Endodermal cell (in vitro differentiated cells): ENCODE results near the gene CNTN6. TPM values are rescaled to one million over a fixed set of nuclear protein-coding genes. Genes with fewer than 3 reads are reported as not detected.

ENCODE experiments used
- DNase-seq: peaks from one replicate; pipeline ENCODE4 v3.0.0-alpha.2; 2017
- H3K27ac ChIP-seq: 2 replicates; pipeline ENCODE4 v1.5.1; 2013; ENCODE audit warnings: mild to moderate bottlenecking, low read depth, low read length, moderate library complexity
- H3K27me3 ChIP-seq: 2 replicates; pipeline ENCODE4 v1.6.1; 2013; ENCODE audit warnings: mild to moderate bottlenecking, low read length, moderate library complexity; ENCODE audit not compliant: insufficient read depth, control insufficient read depth, poor library complexity, severe bottlenecking
- H3K36me3 ChIP-seq: 2 replicates; pipeline ENCODE4 v1.7.0; 2013; ENCODE audit warnings: mild to moderate bottlenecking, low read length, moderate library complexity; ENCODE audit not compliant: control insufficient read depth, insufficient read depth
- H3K4me1 ChIP-seq: one replicate; pipeline ENCODE4 v1.7.0; 2013; ENCODE audit warnings: low read length; ENCODE audit not compliant: control insufficient read depth, insufficient read depth
- H3K4me3 ChIP-seq: 2 replicates; pipeline ENCODE4 v1.5.1; 2013; ENCODE audit warnings: mild to moderate bottlenecking, low read length, moderate library complexity
- H3K9ac ChIP-seq: 2 replicates; pipeline ENCODE4 v1.6.1; 2013; ENCODE audit warnings: mild to moderate bottlenecking, low read length, moderate library complexity; ENCODE audit not compliant: poor library complexity, severe bottlenecking; ENCODE audit errors: extremely low read depth
- H3K9me3 ChIP-seq: 2 replicates; pipeline ENCODE4 v1.6.1; 2013; ENCODE audit warnings: mild to moderate bottlenecking, low read length, moderate library complexity; ENCODE audit not compliant: control insufficient read depth
- H3K27ac Mint-ChIP-seq: 2 replicates; pipeline ENCODE4 v1.8.0; 2020; ENCODE audit warnings: mixed read lengths
- H3K27me3 Mint-ChIP-seq: 2 replicates; pipeline ENCODE4 v1.8.0; 2021; ENCODE audit warnings: mild to moderate bottlenecking, mixed read lengths; ENCODE audit not compliant: insufficient read depth
- H3K36me3 Mint-ChIP-seq: 2 replicates; pipeline ENCODE4 v1.8.0; 2020; ENCODE audit warnings: low read depth, mixed read lengths
- H3K4me1 Mint-ChIP-seq: 2 replicates; pipeline ENCODE4 v1.8.0; 2020; ENCODE audit warnings: mixed read lengths
- H3K4me3 Mint-ChIP-seq: 2 replicates; pipeline ENCODE4 v1.8.0; 2020; ENCODE audit warnings: mild to moderate bottlenecking, moderate library complexity, mixed read lengths
- H3K9me3 Mint-ChIP-seq: 2 replicates; pipeline ENCODE4 v1.8.0; 2020; ENCODE audit warnings: mild to moderate bottlenecking, mixed read lengths
- WGBS, 2 experiments: methylation state at CpG; one replicate each; pipeline versions ENCODE4 v1.1.5 to v1.1.7; 2013; ENCODE audit warnings: missing lambda C conversion rate in 2 of 2, mixed read lengths in 1 of 2; ENCODE audit not compliant: insufficient coverage in 1 of 2, insufficient read length in 1 of 2; 5-methylcytosine and 5-hydroxymethylcytosine counted together
- total RNA-seq, 2 donors: library from RNA; stranded (reverse); fragmentation: NEBNext Ultra II Directional in 1 of 2; extraction: Animal tissue kit (Norgen Biotek cat#: 25700) in 1 of 2; gene quantifications; 2 replicates in 1 of 2; 3 replicates in 1 of 2; pipeline ENCODE4 v1.2.1, GENCODE V29; 2021
- TF ChIP-seq, protein P1 (sequence below): fragments of 200-600 bp; sonication (generic); conservative IDR thresholded peaks from 2 replicates; pipeline ENCODE4 v1.5.0; 2021; ENCODE audit warnings: antibody characterized with exemption, mild to moderate bottlenecking

CNTN6 gene
- total RNA-seq, 2 donors from 2014 or later, result 0.31 to 0.51 TPM

DNA sequence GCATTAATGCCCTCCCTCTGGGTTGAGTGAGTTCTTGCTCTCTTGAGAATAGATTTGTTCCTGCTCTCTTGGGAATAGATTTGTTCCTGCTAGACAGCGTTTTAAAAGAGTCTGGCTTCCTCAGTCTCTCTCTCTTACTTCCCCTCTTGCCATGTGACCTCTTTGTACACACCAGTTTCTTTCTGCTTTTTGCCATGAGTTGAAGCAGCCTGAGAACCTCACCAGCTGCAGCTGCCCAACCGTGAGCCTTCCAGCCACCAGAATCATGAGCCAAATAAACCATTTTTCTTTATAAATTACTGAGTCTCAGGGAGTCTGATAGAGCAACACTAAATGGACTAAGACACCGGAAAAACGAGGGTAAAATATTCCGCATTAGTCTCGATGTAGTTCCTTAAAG is 253.6 kb downstream of the CNTN6 start:
- TF ChIP-seq, protein P1, sequence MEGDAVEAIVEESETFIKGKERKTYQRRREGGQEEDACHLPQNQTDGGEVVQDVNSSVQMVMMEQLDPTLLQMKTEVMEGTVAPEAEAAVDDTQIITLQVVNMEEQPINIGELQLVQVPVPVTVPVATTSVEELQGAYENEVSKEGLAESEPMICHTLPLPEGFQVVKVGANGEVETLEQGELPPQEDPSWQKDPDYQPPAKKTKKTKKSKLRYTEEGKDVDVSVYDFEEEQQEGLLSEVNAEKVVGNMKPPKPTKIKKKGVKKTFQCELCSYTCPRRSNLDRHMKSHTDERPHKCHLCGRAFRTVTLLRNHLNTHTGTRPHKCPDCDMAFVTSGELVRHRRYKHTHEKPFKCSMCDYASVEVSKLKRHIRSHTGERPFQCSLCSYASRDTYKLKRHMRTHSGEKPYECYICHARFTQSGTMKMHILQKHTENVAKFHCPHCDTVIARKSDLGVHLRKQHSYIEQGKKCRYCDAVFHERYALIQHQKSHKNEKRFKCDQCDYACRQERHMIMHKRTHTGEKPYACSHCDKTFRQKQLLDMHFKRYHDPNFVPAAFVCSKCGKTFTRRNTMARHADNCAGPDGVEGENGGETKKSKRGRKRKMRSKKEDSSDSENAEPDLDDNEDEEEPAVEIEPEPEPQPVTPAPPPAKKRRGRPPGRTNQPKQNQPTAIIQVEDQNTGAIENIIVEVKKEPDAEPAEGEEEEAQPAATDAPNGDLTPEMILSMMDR, result no peak
- Mint-ChIP-seq H3K27ac (no peak overlapping the region), H3K4me1 (peaks cover 20% of the 10 kb centered on the region), H3K36me3 (no peaks in the 10 kb centered on the region), H3K4me3 (no peak overlapping the region), H3K27me3 (no peaks in the 10 kb centered on the region), H3K9me3 (no peaks in the 10 kb centered on the region)
- no peak for DNase-seq
- Histone ChIP-seq H3K9ac (no peak overlapping the region), H3K36me3 (no peaks in the 10 kb centered on the region), H3K9me3 (peaks cover 11% of the 10 kb centered on the region), H3K4me3 (no peak overlapping the region), H3K4me1 (no peaks in the 10 kb centered on the region), H3K27me3 (no peaks in the 10 kb centered on the region), H3K27ac (no peak overlapping the region)
- 85 to 92% methylated on average over 5 to 6 of the region's 6 CpGs for WGBS, 2 experiments

DNA sequence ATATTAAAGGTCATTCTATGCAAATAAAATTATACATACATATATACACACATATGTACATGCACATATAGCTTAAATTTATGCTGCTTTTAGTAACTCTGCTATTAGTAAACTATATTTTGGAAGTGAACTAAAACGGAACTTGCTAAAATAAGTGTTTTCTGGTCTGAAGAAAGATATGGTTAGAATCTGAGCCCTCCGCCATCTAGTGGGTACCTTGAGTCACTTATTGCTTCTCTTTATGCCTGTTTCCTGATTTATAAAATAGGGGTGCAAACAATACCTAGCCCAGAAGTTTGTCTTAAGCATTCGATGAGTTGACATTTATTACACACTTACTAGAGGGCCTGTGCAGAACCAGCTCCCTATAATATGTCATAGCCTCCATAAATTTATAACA is 255.7 kb downstream of the CNTN6 start:
- Mint-ChIP-seq H3K4me3 (no peak overlapping the region), H3K9me3 (no peaks in the 10 kb centered on the region), H3K27me3 (no peaks in the 10 kb centered on the region), H3K36me3 (no peaks in the 10 kb centered on the region), H3K4me1 (peaks cover 20% of the 10 kb centered on the region), H3K27ac (no peak overlapping the region)
- TF ChIP-seq, protein P1, result peak; percentile 70
- H3K4me3 ChIP-seq, result no peak overlapping the region
- no peak for DNase-seq
- peaks cover 6% of the 10 kb centered on the region for H3K9me3 ChIP-seq
- H3K36me3 ChIP-seq, result no peaks in the 10 kb centered on the region
- WGBS, 2 experiments, result 87% methylated on average over 3 of the region's 3 CpGs; no CpG with 5 or more reads in 1 of the 2 experiments
- H3K9ac ChIP-seq, result no peak overlapping the region
- no peaks in the 10 kb centered on the region for H3K27me3 ChIP-seq
- no peaks in the 10 kb centered on the region for H3K4me1 ChIP-seq
- no peak overlapping the region for H3K27ac ChIP-seq

DNA sequence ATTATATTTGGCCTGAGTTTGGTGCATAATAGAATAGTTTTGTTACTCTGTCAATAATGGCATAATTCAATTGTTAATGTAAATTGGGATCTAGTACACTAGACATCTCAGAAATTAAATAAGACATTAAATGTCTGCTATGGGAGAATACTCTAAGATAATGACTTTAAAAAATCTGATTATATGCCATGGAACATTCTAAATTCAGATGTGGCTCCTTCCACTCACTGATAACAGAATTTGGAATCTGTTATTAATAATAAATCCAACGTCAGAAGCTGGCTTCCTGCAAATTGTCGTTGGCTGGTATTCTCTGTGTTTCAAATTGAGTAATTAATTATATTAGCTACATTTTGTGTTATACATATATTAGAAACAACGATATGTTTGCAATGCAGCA is 258.1 kb downstream of the CNTN6 start:
- Histone ChIP-seq H3K4me1 (no peaks in the 10 kb centered on the region), H3K36me3 (no peaks in the 10 kb centered on the region), H3K4me3 (no peak overlapping the region), H3K9me3 (peaks cover 7% of the 10 kb centered on the region), H3K9ac (no peak overlapping the region), H3K27me3 (no peaks in the 10 kb centered on the region), H3K27ac (no peak overlapping the region)
- TF ChIP-seq, protein P1, result no peak
- no peak for DNase-seq
- Mint-ChIP-seq H3K36me3 (no peaks in the 10 kb centered on the region), H3K27me3 (no peaks in the 10 kb centered on the region), H3K27ac (no peak overlapping the region), H3K4me3 (no peak overlapping the region), H3K4me1 (peaks cover 26% of the 10 kb centered on the region), H3K9me3 (no peaks in the 10 kb centered on the region)
- 93% methylated on average over 3 of the region's 3 CpGs; no CpG with 5 or more reads in 1 of the 2 experiments for WGBS, 2 experiments
